HFFc6 (cell line): ENCODE data around the gene TMEM219. TPM values are rescaled to one million over a fixed set of nuclear protein-coding genes. Genes with fewer than 3 reads are reported as not detected.

Experiments used
- DNase-seq: peaks from one replicate; pipeline ENCODE4 v3.0.0-alpha.2; 2018
- H3K27ac Mint-ChIP-seq: 2 replicates; pipeline ENCODE4 v1.8.0; 2020; ENCODE audit warnings: mild to moderate bottlenecking, mixed read lengths
- H3K27me3 Mint-ChIP-seq: 2 replicates; pipeline ENCODE4 v1.8.0; 2021; ENCODE audit warnings: mild to moderate bottlenecking, moderate library complexity, mixed read lengths; ENCODE audit not compliant: insufficient read depth
- H3K36me3 Mint-ChIP-seq: 2 replicates; pipeline ENCODE4 v1.8.0; 2021; ENCODE audit warnings: low read depth, mixed read lengths
- H3K4me1 Mint-ChIP-seq: 2 replicates; pipeline ENCODE4 v1.8.0; 2020; ENCODE audit warnings: low read depth, mixed read lengths
- H3K4me3 Mint-ChIP-seq: 2 replicates; pipeline ENCODE4 v1.8.0; 2020; ENCODE audit warnings: mild to moderate bottlenecking, moderate library complexity, mixed read lengths
- H3K9me3 Mint-ChIP-seq: 2 replicates; pipeline ENCODE4 v1.8.0; 2020; ENCODE audit warnings: mild to moderate bottlenecking, mixed read lengths
- long read RNA-seq: library from polyadenylated mRNA; unstranded; transcript quantifications from one replicate; pipeline ENCODE4 v2.0.0, GENCODE V29; 2019
- total RNA-seq, 6 experiments: library from RNA; stranded (reverse); fragmentation: NEBNext Ultra II Directional; extraction: Animal tissue kit (Norgen Biotek cat#: 25700); gene quantifications; 2 replicates in 1 of 6; 3 replicates in 5 of 6; pipeline ENCODE4 v1.2.3, GENCODE V29; 2021
- TF ChIP-seq, protein P1 (sequence below): fragments of 200-600 bp; sonication (generic); IDR thresholded peaks from 2 replicates; pipeline ENCODE4 v1.5.0; 2021; ENCODE audit warnings: antibody characterized with exemption, mild to moderate bottlenecking

Gene TMEM219, protein sequence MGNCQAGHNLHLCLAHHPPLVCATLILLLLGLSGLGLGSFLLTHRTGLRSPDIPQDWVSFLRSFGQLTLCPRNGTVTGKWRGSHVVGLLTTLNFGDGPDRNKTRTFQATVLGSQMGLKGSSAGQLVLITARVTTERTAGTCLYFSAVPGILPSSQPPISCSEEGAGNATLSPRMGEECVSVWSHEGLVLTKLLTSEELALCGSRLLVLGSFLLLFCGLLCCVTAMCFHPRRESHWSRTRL
- 100 to 1,000 TPM; 105 to 122 (median 110) TPM for total RNA-seq
- long read RNA-seq, transcript TMEM219-204 (5 exons, 1,292 nt), result major isoform, 35 of 122 reads
- long read RNA-seq, transcript TMEM219-201 (6 exons, 999 nt), result minor isoform, 25 of 122 reads
- long read RNA-seq, partial matches to known transcripts, result 5 of 122 reads
- long read RNA-seq, other reads (novel, unspliced or antisense), result 56 of 122 reads

- no peaks in the 10 kb centered on the region for H3K36me3 Mint-ChIP-seq
- TF ChIP-seq, protein P1, sequence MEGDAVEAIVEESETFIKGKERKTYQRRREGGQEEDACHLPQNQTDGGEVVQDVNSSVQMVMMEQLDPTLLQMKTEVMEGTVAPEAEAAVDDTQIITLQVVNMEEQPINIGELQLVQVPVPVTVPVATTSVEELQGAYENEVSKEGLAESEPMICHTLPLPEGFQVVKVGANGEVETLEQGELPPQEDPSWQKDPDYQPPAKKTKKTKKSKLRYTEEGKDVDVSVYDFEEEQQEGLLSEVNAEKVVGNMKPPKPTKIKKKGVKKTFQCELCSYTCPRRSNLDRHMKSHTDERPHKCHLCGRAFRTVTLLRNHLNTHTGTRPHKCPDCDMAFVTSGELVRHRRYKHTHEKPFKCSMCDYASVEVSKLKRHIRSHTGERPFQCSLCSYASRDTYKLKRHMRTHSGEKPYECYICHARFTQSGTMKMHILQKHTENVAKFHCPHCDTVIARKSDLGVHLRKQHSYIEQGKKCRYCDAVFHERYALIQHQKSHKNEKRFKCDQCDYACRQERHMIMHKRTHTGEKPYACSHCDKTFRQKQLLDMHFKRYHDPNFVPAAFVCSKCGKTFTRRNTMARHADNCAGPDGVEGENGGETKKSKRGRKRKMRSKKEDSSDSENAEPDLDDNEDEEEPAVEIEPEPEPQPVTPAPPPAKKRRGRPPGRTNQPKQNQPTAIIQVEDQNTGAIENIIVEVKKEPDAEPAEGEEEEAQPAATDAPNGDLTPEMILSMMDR, result peak; percentile 73
- no peaks in the 10 kb centered on the region for H3K9me3 Mint-ChIP-seq
- H3K4me1 Mint-ChIP-seq, result peaks cover 19% of the 10 kb centered on the region
- H3K27ac Mint-ChIP-seq, result peak within 1 kb of the TSS; percentile 93
- H3K4me3 Mint-ChIP-seq, result peak within 1 kb of the TSS; percentile 96
- H3K27me3 Mint-ChIP-seq, result no peaks in the 10 kb centered on the region; the same call in 1 of the 2 replicates
- DNase-seq, result peak; percentile 87
Observed at GRCh38 chr16:29961479-29962343, at the start of gene TMEM219. Gene TMEM219, plus strand, starts transcription at chr16:29962079. Its CDS starts 1,065 bp downstream, at chr16:29963144.

GRCh38 chr16:29912087-29912486 is 49.8 kb upstream of the TMEM219 start:
- no peaks in the 10 kb centered on the region; the same call in 1 of the 2 replicates for H3K27me3 Mint-ChIP-seq
- H3K36me3 Mint-ChIP-seq, result peaks cover 18% of the 10 kb centered on the region; the same call in 1 of the 2 replicates
- no peak overlapping the region for H3K27ac Mint-ChIP-seq
- TF ChIP-seq, protein P1, result no peak
- H3K4me3 Mint-ChIP-seq, result no peak overlapping the region
- H3K9me3 Mint-ChIP-seq, result no peaks in the 10 kb centered on the region
- no peak for DNase-seq
- H3K4me1 Mint-ChIP-seq, result peaks cover 14% of the 10 kb centered on the region

DNA sequence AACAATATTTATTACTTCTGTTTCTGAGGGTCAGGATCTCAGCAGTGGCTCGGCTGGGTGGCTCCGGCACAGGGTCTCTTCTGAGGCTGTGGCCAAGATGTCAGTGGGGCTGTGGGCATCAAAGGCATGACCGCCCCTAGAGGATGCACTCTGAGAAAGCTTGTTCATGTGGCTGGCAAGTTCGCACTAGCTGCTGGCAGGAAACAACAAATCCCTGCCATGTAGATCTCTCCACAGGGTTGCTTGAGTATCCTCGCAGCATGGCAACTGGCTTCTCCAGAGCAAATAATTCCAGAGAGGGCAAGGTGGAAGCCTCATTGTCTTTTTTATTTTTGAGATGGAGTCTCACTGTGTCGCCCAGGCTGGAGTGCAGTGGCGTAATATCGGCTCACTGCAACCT is 48.4 kb upstream of the TMEM219 start:
- no peak overlapping the region for H3K27ac Mint-ChIP-seq

DNA sequence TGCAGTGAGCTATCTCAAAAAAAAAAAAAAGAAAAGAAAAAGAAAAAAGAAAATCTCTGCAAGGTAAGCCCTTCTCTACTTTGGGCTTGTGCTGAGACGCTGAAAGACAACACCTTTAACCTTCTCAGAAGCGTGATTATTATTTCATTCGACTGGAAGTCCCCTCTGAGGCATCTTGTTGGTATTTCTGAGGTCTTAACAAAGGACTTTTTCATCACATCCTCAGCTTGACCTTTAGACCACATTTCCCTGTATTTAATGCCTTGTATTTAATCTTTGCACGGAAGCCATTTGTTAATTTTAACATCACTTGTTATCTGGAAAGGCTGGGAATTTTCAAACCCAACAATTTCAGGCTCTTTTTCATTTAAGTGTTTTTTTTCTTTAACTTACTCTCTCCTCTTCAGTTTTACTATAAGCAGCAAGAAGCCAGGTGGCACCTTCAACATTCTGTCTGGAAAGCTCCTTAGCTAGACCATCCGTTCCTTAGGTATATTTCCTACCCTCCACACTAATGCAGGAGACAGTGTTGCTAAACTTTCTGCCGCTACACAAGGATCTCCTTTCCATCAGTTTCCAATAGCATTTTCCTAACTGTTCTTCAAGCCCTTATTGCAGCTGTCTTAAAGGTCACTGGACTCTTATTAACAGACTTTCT is 46.2 kb upstream of the TMEM219 start:
- H3K27ac Mint-ChIP-seq, result no peak overlapping the region
- no peak for DNase-seq
- H3K9me3 Mint-ChIP-seq, result no peaks in the 10 kb centered on the region
- H3K4me1 Mint-ChIP-seq, result peaks cover 3% of the 10 kb centered on the region; the same call in 1 of the 2 replicates
- TF ChIP-seq, protein P1, result no peak
- H3K36me3 Mint-ChIP-seq, result peaks cover 18% of the 10 kb centered on the region; the same call in 1 of the 2 replicates
- H3K4me3 Mint-ChIP-seq, result no peak overlapping the region
- H3K27me3 Mint-ChIP-seq, result no peaks in the 10 kb centered on the region

More for the DNA sequence above, 48.4 kb upstream of the TMEM219 start:
- Mint-ChIP-seq H3K36me3 (peaks cover 15% of the 10 kb centered on the region; the same call in 1 of the 2 replicates), H3K4me1 (peaks cover 10% of the 10 kb centered on the region), H3K27me3 (no peaks in the 10 kb centered on the region), H3K9me3 (no peaks in the 10 kb centered on the region), H3K4me3 (no peak overlapping the region)
- no peak for DNase-seq
- TF ChIP-seq, protein P1, result no peak

DNA sequence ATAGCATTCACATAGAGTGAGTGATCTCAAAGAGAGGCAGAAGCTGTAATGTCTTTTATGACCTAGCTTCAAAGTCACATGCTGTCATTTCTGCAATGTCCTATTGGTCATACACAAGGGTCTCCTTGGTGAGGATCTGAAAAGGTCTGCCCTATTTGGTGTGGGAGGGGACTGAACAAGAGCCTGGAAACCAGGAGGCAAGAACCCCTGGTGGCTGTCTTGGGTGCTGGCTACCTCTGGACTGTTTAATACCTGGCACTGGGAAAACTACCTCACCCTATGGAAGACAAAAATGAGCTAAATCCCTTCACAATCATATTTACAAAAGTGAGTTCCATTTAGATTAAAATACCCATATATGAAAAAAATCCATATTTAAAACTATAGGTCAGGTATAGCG is 44.9 kb upstream of the TMEM219 start:
- H3K36me3 Mint-ChIP-seq, result peaks cover 22% of the 10 kb centered on the region; the same call in 1 of the 2 replicates
- H3K9me3 Mint-ChIP-seq, result no peaks in the 10 kb centered on the region
- TF ChIP-seq, protein P1, result peak; percentile 32
- peaks cover 8% of the 10 kb centered on the region; the same call in 1 of the 2 replicates for H3K4me1 Mint-ChIP-seq
- no peak for DNase-seq
- no peaks in the 10 kb centered on the region for H3K27me3 Mint-ChIP-seq
- no peak overlapping the region for H3K27ac Mint-ChIP-seq
- no peak overlapping the region for H3K4me3 Mint-ChIP-seq
